ENCODE data around the gene PCCA. TPM values are rescaled to one million over a fixed set of nuclear protein-coding genes. Genes with fewer than 3 reads are reported as not detected.
"Not testable (repeated sequence)": the region's sequence is repeated elsewhere in the genome, so short reads cannot be mapped to it uniquely, and the experiment has no call there.

Gene PCCA
- total and polyA plus RNA-seq, 2 donors (not counting 1 experiment from before 2014, with no cell fraction given) = 11.2 to 73.0 TPM

DNA sequence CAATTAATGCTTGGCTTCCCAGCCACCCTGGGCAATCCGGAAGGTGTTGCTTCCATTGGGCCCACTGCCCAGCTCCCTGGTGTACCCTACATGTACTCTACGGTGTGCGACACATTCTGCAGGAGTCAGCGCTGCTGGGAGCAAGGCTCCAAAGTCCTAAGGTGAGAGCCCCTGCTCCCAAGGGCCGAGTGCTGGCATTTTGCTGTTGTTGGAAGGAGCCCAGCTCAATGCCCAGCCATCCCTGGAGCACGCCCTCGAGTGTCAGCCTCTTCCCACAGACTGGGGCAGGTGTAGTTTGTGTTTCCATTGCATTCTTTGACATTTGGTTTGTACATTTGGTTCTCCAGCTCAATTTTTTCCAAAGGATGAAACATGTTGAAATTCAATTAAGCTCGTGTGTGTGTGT, 435.1 kb downstream of the PCCA start:
- H4K20me1 ChIP-seq (ENCODE audit: control insufficient read depth, extremely low read depth, insufficient read depth, low read length) = no peaks in the 10 kb centered on the region
- no peaks in the 10 kb centered on the region for H3K79me2 ChIP-seq (ENCODE audit: control insufficient read depth, insufficient read depth, low read length)
- H3K4me3 ChIP-seq (replicated peaks in 1 of 4; ENCODE audit: control extremely low read depth in 1 of 4, insufficient read depth in 1 of 4, low read depth in 3 of 4, low read length in 4 of 4) = no peak overlapping the region
- H3K9ac ChIP-seq (ENCODE audit: insufficient read depth, low read length) = no peak overlapping the region
- peaks cover 1% of the 10 kb centered on the region for H3K36me3 ChIP-seq (ENCODE audit: control insufficient read depth, insufficient read depth, low read length)
- no peak overlapping the region for H3K4me2 ChIP-seq (ENCODE audit: extremely low read depth, insufficient read depth, low read length)
- H3K27ac ChIP-seq (ENCODE audit: insufficient read depth, low read length) = no peak overlapping the region
- no peak overlapping the region for H2AFZ ChIP-seq (ENCODE audit: low read length)
- H3K4me1 ChIP-seq (ENCODE audit: control insufficient read depth, extremely low read depth, insufficient read depth, low read length) = no peaks in the 10 kb centered on the region
- no peaks in the 10 kb centered on the region for H3K27me3 ChIP-seq (ENCODE audit: control insufficient read depth, insufficient read depth, low read length)
- DNase-seq (ENCODE audit: low read depth in 2 of 2) = no peak
- TF ChIP-seq EZH2 (IDR thresholded peaks at IDR 0.05; ENCODE audit: low read length, missing control alignments) = no peak
- TF ChIP-seq, protein P1, sequence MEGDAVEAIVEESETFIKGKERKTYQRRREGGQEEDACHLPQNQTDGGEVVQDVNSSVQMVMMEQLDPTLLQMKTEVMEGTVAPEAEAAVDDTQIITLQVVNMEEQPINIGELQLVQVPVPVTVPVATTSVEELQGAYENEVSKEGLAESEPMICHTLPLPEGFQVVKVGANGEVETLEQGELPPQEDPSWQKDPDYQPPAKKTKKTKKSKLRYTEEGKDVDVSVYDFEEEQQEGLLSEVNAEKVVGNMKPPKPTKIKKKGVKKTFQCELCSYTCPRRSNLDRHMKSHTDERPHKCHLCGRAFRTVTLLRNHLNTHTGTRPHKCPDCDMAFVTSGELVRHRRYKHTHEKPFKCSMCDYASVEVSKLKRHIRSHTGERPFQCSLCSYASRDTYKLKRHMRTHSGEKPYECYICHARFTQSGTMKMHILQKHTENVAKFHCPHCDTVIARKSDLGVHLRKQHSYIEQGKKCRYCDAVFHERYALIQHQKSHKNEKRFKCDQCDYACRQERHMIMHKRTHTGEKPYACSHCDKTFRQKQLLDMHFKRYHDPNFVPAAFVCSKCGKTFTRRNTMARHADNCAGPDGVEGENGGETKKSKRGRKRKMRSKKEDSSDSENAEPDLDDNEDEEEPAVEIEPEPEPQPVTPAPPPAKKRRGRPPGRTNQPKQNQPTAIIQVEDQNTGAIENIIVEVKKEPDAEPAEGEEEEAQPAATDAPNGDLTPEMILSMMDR (conservative IDR thresholded peaks at IDR 0.05 in 1 of 2, IDR thresholded peaks at IDR 0.05 in 1 of 2; ENCODE audit: low read depth in 1 of 2, low read length in 2 of 2) = no peak
- no peaks in the 10 kb centered on the region for H3K9me3 ChIP-seq (ENCODE audit: control insufficient read depth, insufficient read depth, low read depth, low read length)

DNA sequence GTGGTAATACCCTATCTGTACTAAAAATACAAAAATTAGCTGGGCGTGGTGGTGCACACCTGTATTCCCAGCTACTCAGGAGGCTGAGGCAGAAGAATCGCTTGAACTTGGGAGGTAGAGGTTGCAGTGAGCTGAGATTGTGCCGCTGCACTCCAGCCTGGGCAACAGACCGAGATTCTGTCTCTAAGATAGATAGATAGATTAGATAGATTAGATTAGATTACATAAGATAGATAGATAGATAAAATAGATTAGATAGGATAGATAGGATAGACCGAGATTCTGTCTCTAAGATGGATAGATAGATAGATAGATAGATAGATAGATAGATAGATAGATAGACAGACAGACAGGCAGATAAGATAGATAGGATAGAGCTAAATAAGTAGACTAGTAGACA, 435.8 kb downstream of the PCCA start:
- not testable (repeated sequence) for H3K4me3 ChIP-seq (replicated peaks in 1 of 4; ENCODE audit: control extremely low read depth in 1 of 4, insufficient read depth in 1 of 4, low read depth in 3 of 4, low read length in 4 of 4); H3K9ac ChIP-seq (ENCODE audit: insufficient read depth, low read length); H4K20me1 ChIP-seq (ENCODE audit: control insufficient read depth, extremely low read depth, insufficient read depth, low read length); H3K36me3 ChIP-seq (ENCODE audit: control insufficient read depth, insufficient read depth, low read length); H2AFZ ChIP-seq (ENCODE audit: low read length); H3K9me3 ChIP-seq (ENCODE audit: control insufficient read depth, insufficient read depth, low read depth, low read length); H3K4me1 ChIP-seq (ENCODE audit: control insufficient read depth, extremely low read depth, insufficient read depth, low read length); DNase-seq (ENCODE audit: low read depth in 2 of 2); H3K79me2 ChIP-seq (ENCODE audit: control insufficient read depth, insufficient read depth, low read length); H3K4me2 ChIP-seq (ENCODE audit: extremely low read depth, insufficient read depth, low read length); H3K27ac ChIP-seq (ENCODE audit: insufficient read depth, low read length); H3K27me3 ChIP-seq (ENCODE audit: control insufficient read depth, insufficient read depth, low read length)

DNA sequence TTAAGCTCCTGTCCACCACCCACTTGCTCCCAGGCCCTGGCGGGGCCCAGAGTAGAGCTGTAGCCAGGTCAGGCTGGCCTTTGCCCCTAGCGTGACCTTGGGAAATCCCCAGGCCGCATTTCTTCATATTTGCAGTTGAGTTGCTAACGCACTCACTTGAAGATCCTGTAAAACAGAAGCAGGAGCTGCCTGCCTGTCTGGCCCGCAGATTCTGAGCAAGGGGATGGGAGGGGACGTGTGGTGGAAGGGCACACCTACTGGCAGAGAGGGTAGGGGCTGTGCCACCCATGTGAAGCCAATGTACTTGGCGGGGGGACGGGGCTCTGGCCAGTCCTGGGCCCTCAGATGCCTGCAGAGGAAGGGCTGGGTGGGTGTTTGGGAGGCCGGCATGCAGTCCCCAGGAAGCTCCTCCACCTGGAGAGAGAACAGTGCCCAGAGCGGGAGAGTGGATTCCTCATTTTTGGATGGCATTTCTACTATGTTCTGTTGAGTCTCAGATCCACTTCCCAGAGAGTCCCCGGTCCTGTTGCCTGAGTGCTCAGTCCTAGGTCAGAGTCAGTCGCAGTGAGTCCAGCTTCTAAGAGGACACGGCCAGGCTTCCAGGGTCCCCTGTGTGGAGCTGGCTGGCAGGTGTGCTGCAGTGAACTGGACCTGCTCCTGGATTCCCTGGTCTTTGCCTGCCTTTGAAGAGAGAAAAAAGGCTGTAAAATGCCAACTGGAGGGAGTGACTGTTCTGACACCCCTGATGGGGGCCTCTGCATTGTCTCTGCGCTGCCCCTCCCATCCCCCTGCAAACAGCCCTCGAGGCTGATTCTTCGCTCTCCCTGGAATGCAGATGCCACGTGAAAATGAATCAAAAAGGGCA, 436.8 kb downstream of the PCCA start:
- Histone ChIP-seq H3K9ac (ENCODE audit: insufficient read depth, low read length) (no peak overlapping the region), H3K4me3 (replicated peaks in 1 of 4; ENCODE audit: control extremely low read depth in 1 of 4, insufficient read depth in 1 of 4, low read depth in 3 of 4, low read length in 4 of 4) (no peak overlapping the region), H2AFZ (ENCODE audit: low read length) (no peak overlapping the region), H3K4me2 (ENCODE audit: extremely low read depth, insufficient read depth, low read length) (no peak overlapping the region), H3K27me3 (ENCODE audit: control insufficient read depth, insufficient read depth, low read length) (no peaks in the 10 kb centered on the region), H4K20me1 (ENCODE audit: control insufficient read depth, extremely low read depth, insufficient read depth, low read length) (no peaks in the 10 kb centered on the region), H3K79me2 (ENCODE audit: control insufficient read depth, insufficient read depth, low read length) (no peaks in the 10 kb centered on the region), H3K36me3 (ENCODE audit: control insufficient read depth, insufficient read depth, low read length) (peaks cover 1% of the 10 kb centered on the region), H3K9me3 (ENCODE audit: control insufficient read depth, insufficient read depth, low read depth, low read length) (no peaks in the 10 kb centered on the region), H3K4me1 (ENCODE audit: control insufficient read depth, extremely low read depth, insufficient read depth, low read length) (no peaks in the 10 kb centered on the region), H3K27ac (ENCODE audit: insufficient read depth, low read length) (no peak overlapping the region)
- TF ChIP-seq, protein P1 (conservative IDR thresholded peaks at IDR 0.05 in 1 of 2, IDR thresholded peaks at IDR 0.05 in 1 of 2; ENCODE audit: low read depth in 1 of 2, low read length in 2 of 2) = no peak
- no peak for TF ChIP-seq EZH2 (IDR thresholded peaks at IDR 0.05; ENCODE audit: low read length, missing control alignments)
- DNase-seq (ENCODE audit: low read depth in 2 of 2) = no peak
